Measurements from ENCODE around the gene CFTR.
"Not testable (repeated sequence)": the region's sequence is repeated elsewhere in the genome, so short reads cannot be mapped to it uniquely, and the experiment has no call there.

CFTR gene

DNA sequence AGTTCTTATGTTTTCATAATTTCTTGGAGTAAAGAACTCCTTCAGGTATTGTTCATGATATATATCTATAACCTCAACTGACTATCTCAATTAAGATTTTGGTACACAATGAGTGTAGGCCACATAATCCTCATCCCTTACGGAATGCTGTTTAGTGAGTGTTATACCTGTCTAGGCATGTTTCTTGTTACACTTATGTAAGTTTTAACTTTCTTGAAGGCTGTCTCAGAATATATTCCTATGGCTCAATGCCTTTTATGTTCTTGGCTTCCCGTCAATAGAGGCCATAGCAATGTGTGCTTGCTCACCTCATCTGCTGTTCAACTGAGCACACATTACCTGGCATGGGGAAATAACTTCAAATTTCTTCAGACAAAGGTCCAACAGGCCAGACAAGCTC, 208.3 kb downstream of the CFTR start:
- no peak for DNase-seq (ENCODE audit: low spot score)

DNA sequence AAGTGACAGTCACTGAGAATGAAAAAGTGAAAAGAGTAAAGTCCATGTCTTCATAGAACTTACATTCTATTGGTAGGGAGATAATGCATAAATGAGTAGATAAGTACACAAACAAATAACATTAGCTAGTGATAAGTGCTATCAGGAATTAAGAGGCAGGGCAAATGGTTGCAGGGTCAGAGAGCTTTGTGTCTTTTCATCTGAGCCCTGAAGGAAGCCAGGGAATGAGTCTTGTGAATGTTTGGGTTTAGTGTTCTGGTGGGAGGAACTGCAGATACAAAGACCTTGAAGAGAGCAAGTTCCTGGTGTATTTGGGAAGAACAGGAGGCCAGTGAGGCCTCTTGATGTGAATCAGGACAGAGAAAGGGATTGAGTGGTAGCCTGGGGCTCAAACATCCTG, 209.6 kb downstream of the CFTR start:
- DNase-seq (ENCODE audit: low spot score) = no peak

DNA sequence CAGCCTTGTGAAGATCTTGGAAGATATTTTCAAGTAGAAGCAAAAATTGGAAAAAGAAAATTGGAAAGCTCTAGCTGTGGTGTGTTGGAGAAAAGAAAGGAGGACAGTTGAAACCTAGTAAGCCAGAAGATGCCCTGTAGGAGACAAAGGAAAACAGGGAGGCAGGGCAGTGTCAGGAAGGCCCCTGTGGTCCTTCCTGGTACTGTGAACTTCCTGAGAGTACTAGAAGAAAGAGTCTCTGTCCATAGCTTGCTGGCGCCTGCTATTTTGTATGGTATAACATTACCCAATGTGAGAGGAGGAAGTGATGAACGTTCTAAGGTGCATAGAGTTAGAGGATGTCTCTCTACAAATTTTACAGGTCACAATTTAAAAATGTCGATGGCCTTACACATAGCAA, 210.3 kb downstream of the CFTR start:
- DNase-seq (ENCODE audit: low spot score) = no peak

DNA sequence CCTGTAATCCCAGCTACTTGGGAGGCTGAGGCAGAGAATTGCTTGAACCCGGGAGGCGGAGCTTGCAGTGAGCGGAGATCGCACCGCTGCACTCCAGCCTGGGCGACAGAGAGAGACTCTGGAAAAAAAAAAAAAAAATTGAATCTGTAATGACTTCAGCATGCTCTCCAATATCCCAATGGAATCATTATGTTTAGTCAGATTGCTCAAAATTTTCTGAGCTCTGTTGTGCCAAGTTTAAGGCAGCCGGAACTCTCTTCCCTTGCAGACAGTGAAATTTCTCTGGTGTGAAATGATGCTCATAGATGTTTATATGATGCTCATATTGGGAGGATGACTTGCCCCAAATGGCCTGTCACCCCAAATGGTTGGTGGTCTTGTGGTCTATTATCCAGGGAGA, 212.5 kb downstream of the CFTR start:
- no peak for DNase-seq (ENCODE audit: low spot score)

DNA sequence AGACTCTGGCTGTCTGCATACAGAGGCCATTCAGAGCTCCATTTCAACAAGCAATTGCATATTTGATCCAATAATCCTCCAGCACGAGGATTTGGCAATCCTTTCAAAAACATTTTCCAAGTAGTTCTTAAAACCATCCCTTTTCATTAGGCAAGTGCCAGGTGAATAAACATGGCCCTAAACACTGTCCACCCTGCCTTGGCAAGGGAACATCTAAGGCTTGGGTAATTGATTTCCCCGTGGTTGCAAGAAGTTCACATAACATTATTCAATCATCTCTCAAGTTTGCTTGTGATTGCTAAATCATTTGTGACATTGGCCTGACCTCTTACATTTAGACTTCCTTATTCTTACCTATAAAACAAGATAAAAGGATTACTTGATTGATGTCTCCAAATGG, 218.2 kb downstream of the CFTR start:
- no peak for DNase-seq (ENCODE audit: low spot score)

DNA sequence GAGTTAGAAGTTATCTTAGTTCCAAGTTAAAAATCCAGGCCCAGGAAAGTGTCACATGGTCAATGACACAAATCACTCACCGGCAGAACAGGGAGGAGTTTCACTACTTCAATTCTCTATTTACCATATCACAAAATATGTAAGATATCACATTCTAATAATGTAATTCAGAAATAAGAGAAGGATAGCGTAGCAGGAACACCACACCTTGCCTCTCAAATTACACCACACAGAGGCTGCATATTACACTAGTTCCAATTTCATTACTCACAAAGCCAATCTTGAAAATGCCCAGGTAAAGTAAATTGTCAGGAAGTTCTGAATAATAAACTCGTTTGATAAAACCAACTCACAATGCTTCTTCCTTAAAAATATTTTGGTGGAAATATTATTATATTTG, 224.2 kb downstream of the CFTR start:
- no peak for DNase-seq (ENCODE audit: low spot score)

DNA sequence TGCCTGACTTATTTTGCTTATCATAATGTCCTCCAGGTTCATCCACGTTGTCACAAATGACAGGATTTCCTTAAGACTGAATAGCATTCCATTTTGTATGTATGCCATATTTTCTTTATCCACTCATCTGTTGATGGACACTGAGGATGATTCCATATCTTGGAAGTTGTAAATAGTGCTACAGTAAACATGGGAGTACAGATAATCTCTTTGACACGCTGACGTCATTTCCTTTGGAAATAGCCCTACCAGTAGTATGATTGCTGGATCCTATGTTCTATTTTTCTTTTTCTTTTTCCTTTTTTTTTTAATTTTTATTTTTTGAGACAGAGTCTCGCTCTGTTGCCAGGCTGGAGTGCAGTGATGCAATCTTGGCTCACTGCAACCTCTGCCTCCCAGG, 225.8 kb downstream of the CFTR start:
- DNase-seq (ENCODE audit: low spot score) = no peak

DNA sequence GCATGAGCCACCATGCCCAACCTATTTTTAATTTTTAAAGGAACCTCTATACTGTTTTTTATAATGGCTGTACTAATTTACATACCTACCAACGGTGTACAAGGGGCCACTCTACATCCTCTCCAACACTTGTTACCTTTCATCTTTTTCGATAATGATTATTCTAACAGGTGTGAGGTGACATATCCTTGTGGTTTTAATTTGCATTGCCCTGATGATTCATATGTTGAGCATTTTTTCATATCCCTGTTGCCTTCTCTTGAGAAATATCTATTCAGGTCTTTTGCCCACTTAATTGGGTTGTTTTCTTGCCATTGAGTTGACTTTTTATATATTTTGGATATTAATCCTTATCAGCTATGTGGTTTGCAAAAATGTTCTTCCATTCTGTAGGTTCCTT, 226.4 kb downstream of the CFTR start:
- DNase-seq (ENCODE audit: low spot score) = no peak

DNA sequence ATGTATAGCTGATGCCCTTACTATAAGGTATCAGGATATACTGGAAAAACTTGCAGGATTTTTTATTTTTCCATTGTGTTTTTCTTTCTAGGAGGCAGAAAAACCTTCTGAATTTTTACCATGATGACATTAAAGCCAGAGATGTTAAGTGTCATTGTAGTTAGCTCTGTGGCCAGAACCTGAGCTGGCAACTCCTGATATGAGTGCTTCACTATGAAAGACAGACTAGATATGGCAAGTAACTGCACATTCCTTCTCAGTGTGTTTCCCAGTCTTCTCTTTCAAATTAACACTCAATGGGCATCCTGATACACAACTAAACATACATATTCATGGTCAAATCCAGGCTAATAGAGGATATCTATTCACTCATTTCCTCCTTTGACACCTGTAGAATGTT, 227.3 kb downstream of the CFTR start:
- no peak for DNase-seq (ENCODE audit: low spot score)

DNA sequence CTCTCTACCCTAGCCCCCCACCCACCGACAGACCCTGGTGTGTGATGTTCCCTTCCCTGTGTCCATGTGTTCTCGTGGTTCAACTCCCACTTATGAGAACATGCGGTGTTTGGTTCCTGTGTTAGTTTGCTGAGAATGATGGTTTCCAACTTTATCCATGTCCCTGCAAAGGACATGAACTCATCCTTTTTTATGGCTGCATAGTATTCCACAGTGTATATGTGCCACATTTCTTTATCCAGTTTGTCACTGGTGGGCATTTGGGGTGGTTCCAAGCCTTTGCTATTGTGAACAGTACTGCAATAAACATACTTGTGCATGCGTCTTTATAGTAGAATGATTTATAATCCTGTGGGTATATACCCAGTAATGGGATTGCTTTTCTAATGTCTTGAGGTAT, 228.3 kb downstream of the CFTR start:
- DNase-seq (ENCODE audit: low spot score) = not testable (repeated sequence)

DNA sequence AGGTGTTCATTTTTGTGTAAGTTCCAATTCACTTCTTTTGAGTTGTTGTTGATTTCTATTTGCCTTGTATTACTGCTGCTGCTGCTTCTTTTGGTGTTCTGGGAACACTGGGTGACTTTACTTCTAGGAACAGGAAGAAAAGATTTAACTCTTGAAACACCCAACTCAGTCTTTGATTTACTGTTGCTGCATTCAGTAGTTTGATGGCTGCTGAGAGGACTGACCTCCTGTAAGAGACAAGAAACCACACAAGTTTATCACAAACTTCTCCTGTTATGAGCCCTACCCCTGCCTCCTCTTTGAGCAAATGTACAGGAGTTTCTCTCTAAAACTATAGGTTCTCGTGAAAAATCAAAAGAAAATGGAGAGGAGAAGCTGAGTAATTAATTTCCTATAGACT, 231.7 kb downstream of the CFTR start:
- DNase-seq (ENCODE audit: low spot score) = no peak

DNA sequence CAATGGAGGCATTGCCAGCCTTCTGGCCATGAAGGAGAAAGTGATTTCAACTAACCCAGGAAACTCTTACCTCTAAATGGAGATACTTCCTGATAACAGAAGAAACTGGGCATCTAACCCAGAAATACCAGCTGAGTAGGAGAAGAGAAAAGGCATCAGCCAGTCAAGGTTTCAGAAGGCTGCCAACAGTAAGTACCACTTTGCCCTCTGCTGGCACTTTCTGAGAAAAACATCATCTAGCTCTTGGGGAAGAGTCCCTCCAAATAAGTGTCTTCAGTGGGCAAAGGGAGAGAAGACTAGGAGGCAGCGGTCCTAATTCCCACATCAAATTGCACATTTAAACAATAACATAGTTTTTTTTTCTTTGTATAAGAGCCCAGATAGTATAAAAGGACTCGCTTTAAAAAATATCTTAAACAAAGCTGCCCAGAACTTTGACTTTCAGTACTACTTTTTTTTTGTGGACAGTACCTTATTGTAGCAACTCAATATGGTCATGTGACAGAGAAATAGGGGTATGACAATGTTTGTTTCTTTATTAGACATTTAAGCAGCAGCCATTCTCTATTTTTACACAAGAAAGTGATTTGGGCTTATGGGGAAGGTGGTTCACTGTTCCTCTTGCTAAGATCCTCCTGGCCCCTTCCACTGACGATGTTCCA, 236.1 kb downstream of the CFTR start:
- DNase-seq (ENCODE audit: low spot score) = peak; percentile 61

DNA sequence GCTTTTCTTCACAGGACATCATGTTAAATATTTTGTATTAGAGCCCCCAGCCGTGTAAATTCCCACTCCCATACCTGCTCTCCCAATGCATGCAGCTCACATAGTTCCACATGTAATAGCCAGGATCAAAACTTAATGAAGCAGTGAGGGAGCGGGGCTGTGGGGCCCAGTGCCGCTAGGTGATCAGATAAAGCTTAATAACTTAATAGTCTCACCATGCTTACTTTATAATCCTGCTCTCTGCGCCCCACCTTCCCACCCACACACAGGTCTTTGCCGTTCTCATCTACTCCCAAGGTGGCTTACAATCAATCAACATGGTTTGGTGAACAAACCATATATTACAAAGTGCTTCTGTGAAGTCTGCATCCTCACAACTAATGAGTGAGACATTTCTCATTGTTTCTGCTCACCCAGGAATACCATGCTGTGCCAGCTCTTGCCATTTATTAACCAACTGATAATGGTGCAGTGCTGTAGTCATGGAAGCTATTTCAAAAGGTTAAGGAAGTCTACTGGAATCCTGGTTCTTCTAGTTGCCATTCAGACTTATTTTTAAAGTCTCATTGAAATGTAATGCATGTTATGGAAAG, 237.0 kb downstream of the CFTR start:
- no peak for DNase-seq (ENCODE audit: low spot score)

DNA sequence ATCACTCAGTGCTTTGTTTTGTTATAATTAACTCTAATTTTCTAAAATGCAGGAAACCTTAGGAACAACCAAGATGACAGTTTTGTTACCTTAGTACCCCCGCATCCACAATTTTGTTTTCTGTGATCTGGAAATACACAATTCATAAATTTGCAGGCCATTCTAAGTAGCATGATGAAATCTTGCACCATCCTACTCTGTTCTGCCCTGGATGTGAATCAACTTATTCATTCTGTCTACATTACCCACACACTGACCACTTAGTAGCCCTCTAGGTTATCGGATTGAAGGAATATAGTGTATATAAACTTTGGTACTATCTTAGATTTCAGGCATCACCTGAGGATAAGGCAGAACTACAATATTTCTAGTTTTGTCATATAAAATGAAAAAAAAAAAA, 237.5 kb downstream of the CFTR start:
- DNase-seq (ENCODE audit: low spot score) = no peak

Data from iPS-NIHi11 (cell line).